Neuronal stem cell (in vitro differentiated cells): Measurements from ENCODE around the gene MAT1A.
"Not testable (repeated sequence)": the region's sequence is repeated elsewhere in the genome, so short reads cannot be mapped to it uniquely, and the experiment has no call there.

Experiments used
- DNase-seq: peaks from one replicate; pipeline ENCODE4 v3.0.0-alpha.2; 2013; ENCODE audit warnings: low spot score
- H2AFZ ChIP-seq: one replicate; pipeline ENCODE4 v1.6.1; 2013; ENCODE audit warnings: mild to moderate bottlenecking, low read length, inconsistent platforms
- H2AK5ac ChIP-seq: 2 replicates; pipeline ENCODE4 v1.6.1; 2013; ENCODE audit warnings: low read depth, mild to moderate bottlenecking, inconsistent platforms, low read length, moderate library complexity, mixed read lengths
- H2BK120ac ChIP-seq: 2 replicates; pipeline ENCODE4 v1.6.1; 2013; ENCODE audit warnings: low read depth, mild to moderate bottlenecking, inconsistent platforms, low read length, moderate library complexity, mixed read lengths
- H2BK12ac ChIP-seq: one replicate; pipeline ENCODE4 v1.6.1; 2013; ENCODE audit warnings: low read length, inconsistent platforms
- H2BK15ac ChIP-seq: 2 replicates; pipeline ENCODE4 v1.6.1; 2013; ENCODE audit warnings: mild to moderate bottlenecking, low read length, inconsistent platforms, mixed read lengths
- H2BK5ac ChIP-seq: one replicate; pipeline ENCODE4 v1.6.1; 2013; ENCODE audit warnings: inconsistent platforms, mild to moderate bottlenecking, low read length, moderate library complexity
- H3K14ac ChIP-seq: one replicate; pipeline ENCODE4 v1.6.1; 2013; ENCODE audit warnings: low read length, inconsistent platforms
- H3K18ac ChIP-seq: 2 replicates; pipeline ENCODE4 v1.6.1; 2013; ENCODE audit warnings: low read length, inconsistent platforms
- H3K23ac ChIP-seq: 2 replicates; pipeline ENCODE4 v1.6.1; 2013; ENCODE audit warnings: low read depth, mild to moderate bottlenecking, mixed read lengths, low read length, inconsistent platforms; ENCODE audit not compliant: poor library complexity
- H3K27ac ChIP-seq: replicated peaks from 3 replicates; pipeline ENCODE4 v1.5.1; 2013; ENCODE audit warnings: low read length, inconsistent platforms
- H3K27me3 ChIP-seq, 3 experiments: 2 replicates each; pipeline ENCODE4 v1.6.1; 2013; ENCODE audit warnings: low read length in 3 of 3, mild to moderate bottlenecking in 2 of 3, inconsistent platforms in 1 of 3, low read depth in 1 of 3, mixed read lengths in 1 of 3, moderate library complexity in 1 of 3; ENCODE audit not compliant: control insufficient read depth in 3 of 3, insufficient read depth in 3 of 3
- H3K36me3 ChIP-seq, 2 donors: replicated peaks in 1 of 2; 2 replicates each; pipeline ENCODE4 v1.6.1; 2013; ENCODE audit warnings: low read length in 2 of 2; ENCODE audit not compliant: control insufficient read depth in 2 of 2, insufficient read depth in 2 of 2
- H3K4ac ChIP-seq: 2 replicates; pipeline ENCODE4 v1.6.1; 2013; ENCODE audit warnings: inconsistent platforms, mild to moderate bottlenecking, low read length, moderate library complexity
- H3K4me1 ChIP-seq, 2 donors: 1 replicate in 1 of 2; 2 replicates in 1 of 2; pipeline ENCODE4 v1.6.1; 2013; ENCODE audit warnings: low read length in 2 of 2, low read depth in 1 of 2; ENCODE audit not compliant: control insufficient read depth in 2 of 2, insufficient read depth in 1 of 2
- H3K4me2 ChIP-seq: one replicate; pipeline ENCODE4 v1.6.1; 2013; ENCODE audit warnings: mild to moderate bottlenecking, low read length, inconsistent platforms; ENCODE audit not compliant: insufficient read depth, poor library complexity, severe bottlenecking
- H3K4me3 ChIP-seq, 2 donors: 2 replicates each; pipeline ENCODE4 v1.5.1; 2013; ENCODE audit warnings: low read length in 2 of 2, mild to moderate bottlenecking in 2 of 2, inconsistent platforms in 1 of 2, moderate library complexity in 1 of 2
- H3K79me1 ChIP-seq: one replicate; pipeline ENCODE4 v1.6.1; 2013; ENCODE audit warnings: low read depth, mild to moderate bottlenecking, inconsistent platforms, low read length, moderate library complexity
- H3K9ac ChIP-seq: one replicate; pipeline ENCODE4 v1.6.1; 2013; ENCODE audit warnings: mild to moderate bottlenecking, low read depth, low read length, inconsistent platforms; ENCODE audit not compliant: poor library complexity
- H3K9me3 ChIP-seq, 2 donors: replicated peaks in 1 of 2; 2 replicates each; pipeline versions ENCODE3 to v1.6.1; 2013; ENCODE audit warnings: low read length in 2 of 2, mild to moderate bottlenecking in 2 of 2, inconsistent platforms in 1 of 2, low read depth in 1 of 2, mixed read lengths in 1 of 2, moderate library complexity in 1 of 2; ENCODE audit not compliant: control insufficient read depth in 2 of 2, insufficient read depth in 1 of 2
- H4K8ac ChIP-seq: one replicate; pipeline ENCODE4 v1.6.1; 2013; ENCODE audit warnings: low read depth, mild to moderate bottlenecking, inconsistent platforms, low read length, moderate library complexity
- H4K91ac ChIP-seq: one replicate; pipeline ENCODE4 v1.6.1; 2013; ENCODE audit warnings: low read length, low read depth, mild to moderate bottlenecking, inconsistent platforms; ENCODE audit not compliant: poor library complexity
- WGBS, 2 donors: extraction: QIAGEN DNeasy Blood & Tissue Kit; methylation state at CpG; one replicate each; pipeline ENCODE4 v1.1.7; 2013; ENCODE audit warnings: missing lambda C conversion rate in 2 of 2, mixed read lengths in 1 of 2; ENCODE audit not compliant: insufficient read length in 2 of 2, insufficient replicate concordance in 1 of 2; ENCODE audit errors: extremely low coverage in 2 of 2; 5-methylcytosine and 5-hydroxymethylcytosine counted together

MAT1A gene

GRCh38 chr10:80242341-80242740, 47.1 kb downstream of the MAT1A start:
- not testable (repeated sequence) for H2BK12ac ChIP-seq, H2AK5ac ChIP-seq, H4K8ac ChIP-seq, H3K9ac ChIP-seq, H3K14ac ChIP-seq, H3K23ac ChIP-seq, H3K4me1 ChIP-seq, H3K27me3 ChIP-seq, DNase-seq, H2BK120ac ChIP-seq, H3K27ac ChIP-seq, H3K9me3 ChIP-seq, H3K36me3 ChIP-seq, H3K79me1 ChIP-seq, H2BK5ac ChIP-seq, H2BK15ac ChIP-seq, H2AFZ ChIP-seq, H3K4ac ChIP-seq, H4K91ac ChIP-seq, H3K4me3 ChIP-seq, H3K18ac ChIP-seq, H3K4me2 ChIP-seq
- no CpG with 5 or more reads among the region's 4 CpGs for WGBS, 2 donors

DNA sequence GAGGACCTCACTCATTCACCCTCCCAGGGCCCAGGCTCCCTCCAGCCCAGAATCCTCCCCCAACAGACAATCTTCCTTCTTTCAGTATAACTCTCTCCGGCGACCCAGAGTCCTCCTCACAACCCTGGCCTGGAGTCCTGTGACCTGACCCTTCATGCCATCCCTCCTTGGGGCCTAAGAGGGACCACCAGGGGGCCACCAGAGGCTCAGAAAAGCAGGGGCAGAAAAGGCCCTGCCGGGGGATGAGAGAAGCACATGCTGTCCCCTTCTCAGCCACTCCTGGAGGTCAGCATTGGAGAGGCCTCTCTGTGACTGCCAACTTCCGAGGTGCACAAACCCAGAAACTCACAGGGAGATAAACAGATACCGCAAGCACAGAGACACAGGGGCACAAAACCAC, 53.0 kb downstream of the MAT1A start:
- not testable (repeated sequence) for H3K4me3 ChIP-seq, H3K4me2 ChIP-seq, H4K8ac ChIP-seq, H3K79me1 ChIP-seq, H3K23ac ChIP-seq, H3K9ac ChIP-seq, H2AFZ ChIP-seq, H3K4ac ChIP-seq, H3K18ac ChIP-seq, H3K27ac ChIP-seq, DNase-seq, H4K91ac ChIP-seq, H3K27me3 ChIP-seq, H2AK5ac ChIP-seq, H3K14ac ChIP-seq, H3K36me3 ChIP-seq, H2BK120ac ChIP-seq, H2BK15ac ChIP-seq, H2BK5ac ChIP-seq, H3K4me1 ChIP-seq, H2BK12ac ChIP-seq, H3K9me3 ChIP-seq
- WGBS, 2 donors = no CpG with 5 or more reads among the region's 5 CpGs

- not testable (repeated sequence) for H3K9me3 ChIP-seq, H3K27me3 ChIP-seq, H3K18ac ChIP-seq, H3K4me1 ChIP-seq, H3K27ac ChIP-seq, H2BK5ac ChIP-seq, H3K36me3 ChIP-seq, DNase-seq, H3K23ac ChIP-seq, H3K79me1 ChIP-seq, H3K9ac ChIP-seq, H2BK120ac ChIP-seq, H2AFZ ChIP-seq, H3K14ac ChIP-seq, H4K8ac ChIP-seq, H4K91ac ChIP-seq, H3K4ac ChIP-seq, H3K4me2 ChIP-seq, H3K4me3 ChIP-seq, H2BK15ac ChIP-seq, H2AK5ac ChIP-seq, H2BK12ac ChIP-seq
- WGBS, 2 donors = no CpG with 5 or more reads among the region's 11 CpGs
These were observed 54.9 kb downstream of the MAT1A start for GRCh38 chr10:80234331-80235235.

DNA sequence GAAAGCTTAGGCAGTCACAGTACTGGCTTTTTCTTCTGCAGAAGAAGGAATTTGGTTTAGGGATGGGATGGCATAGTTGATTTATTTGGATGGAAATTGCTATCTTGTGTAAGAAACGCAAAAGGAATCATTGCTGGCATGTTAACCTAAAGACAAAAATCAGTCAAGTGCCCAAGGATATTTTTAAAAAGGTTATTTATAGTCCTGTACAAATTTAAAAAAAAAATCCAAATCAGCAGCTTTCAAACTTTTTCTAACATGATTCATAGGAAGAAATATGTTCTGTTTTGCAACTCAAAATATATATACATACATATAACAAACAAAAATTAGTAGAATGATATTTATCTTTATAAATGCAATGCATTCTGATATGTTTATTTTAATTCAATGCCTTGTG, 55.6 kb downstream of the MAT1A start:
- H3K14ac ChIP-seq, H3K36me3 ChIP-seq, H2BK15ac ChIP-seq, H4K91ac ChIP-seq, H3K4me3 ChIP-seq, H3K18ac ChIP-seq, DNase-seq, H3K9me3 ChIP-seq, H3K4ac ChIP-seq, H3K79me1 ChIP-seq, H3K4me1 ChIP-seq, H2AFZ ChIP-seq, H2BK12ac ChIP-seq, H2BK120ac ChIP-seq, H2BK5ac ChIP-seq, H3K23ac ChIP-seq, H3K27ac ChIP-seq, H3K27me3 ChIP-seq, H3K9ac ChIP-seq, H2AK5ac ChIP-seq, H4K8ac ChIP-seq, H3K4me2 ChIP-seq: not testable (repeated sequence)
- WGBS, 2 donors = no CpG with 5 or more reads among the region's 1 CpG
